Measurements from ENCODE around the gene SGPP2. TPM values are rescaled to one million over a fixed set of nuclear protein-coding genes. Genes with fewer than 3 reads are reported as not detected.

Gene SGPP2
- total RNA-seq, 1 experiment from 2014 or later: 56.9 TPM

DNA sequence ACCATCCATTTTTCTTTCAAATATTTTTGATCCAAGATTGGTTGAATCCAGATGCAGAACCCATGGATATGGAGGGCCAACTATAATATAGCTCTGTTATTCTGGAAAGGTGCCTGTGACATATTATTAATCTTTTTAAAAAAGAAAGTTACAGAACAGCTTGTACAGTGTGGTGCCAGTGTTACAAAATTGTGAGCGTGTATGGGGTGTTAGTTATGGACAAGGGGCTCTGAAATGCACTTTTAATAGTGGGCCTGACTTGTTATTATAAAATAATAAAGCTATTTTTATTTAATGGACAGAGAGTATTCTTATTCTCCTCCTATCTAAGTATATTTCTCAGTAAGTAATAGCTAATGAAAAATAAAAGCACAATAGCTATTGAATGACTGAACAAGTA lies 120.3 kb downstream of the SGPP2 start:
- no TSS peak for BruUV-seq (replicated peaks)
- no peak for DNase-seq
- H3K36me3 Mint-ChIP-seq (ENCODE audit: insufficient read depth, unreplicated experiment): peaks cover 6% of the 10 kb centered on the region
- H3K9me3 Mint-ChIP-seq (ENCODE audit: low read depth, unreplicated experiment): no peaks in the 10 kb centered on the region
- intact Hi-C loops (cut with micrococcal nuclease; ENCODE audit: unreplicated experiment): no loop called here
- no peak overlapping the region for H3K27ac Mint-ChIP-seq (ENCODE audit: unreplicated experiment)
- no peak overlapping the region for H3K4me3 Mint-ChIP-seq (ENCODE audit: low read depth, unreplicated experiment)
- H3K27me3 Mint-ChIP-seq (ENCODE audit: unreplicated experiment): no peaks in the 10 kb centered on the region
- peaks cover 11% of the 10 kb centered on the region for H3K4me1 Mint-ChIP-seq (ENCODE audit: low read depth, unreplicated experiment)
- TF ChIP-seq, protein P1, sequence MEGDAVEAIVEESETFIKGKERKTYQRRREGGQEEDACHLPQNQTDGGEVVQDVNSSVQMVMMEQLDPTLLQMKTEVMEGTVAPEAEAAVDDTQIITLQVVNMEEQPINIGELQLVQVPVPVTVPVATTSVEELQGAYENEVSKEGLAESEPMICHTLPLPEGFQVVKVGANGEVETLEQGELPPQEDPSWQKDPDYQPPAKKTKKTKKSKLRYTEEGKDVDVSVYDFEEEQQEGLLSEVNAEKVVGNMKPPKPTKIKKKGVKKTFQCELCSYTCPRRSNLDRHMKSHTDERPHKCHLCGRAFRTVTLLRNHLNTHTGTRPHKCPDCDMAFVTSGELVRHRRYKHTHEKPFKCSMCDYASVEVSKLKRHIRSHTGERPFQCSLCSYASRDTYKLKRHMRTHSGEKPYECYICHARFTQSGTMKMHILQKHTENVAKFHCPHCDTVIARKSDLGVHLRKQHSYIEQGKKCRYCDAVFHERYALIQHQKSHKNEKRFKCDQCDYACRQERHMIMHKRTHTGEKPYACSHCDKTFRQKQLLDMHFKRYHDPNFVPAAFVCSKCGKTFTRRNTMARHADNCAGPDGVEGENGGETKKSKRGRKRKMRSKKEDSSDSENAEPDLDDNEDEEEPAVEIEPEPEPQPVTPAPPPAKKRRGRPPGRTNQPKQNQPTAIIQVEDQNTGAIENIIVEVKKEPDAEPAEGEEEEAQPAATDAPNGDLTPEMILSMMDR (IDR thresholded peaks at IDR 0.05; ENCODE audit: unreplicated experiment): no peak
- CTCF ChIA-PET: interaction anchor here (0.7 kb wide), 2 partner anchors 126 to 208 kb away, joined by 3 to 5 read pairs; no protein-coding TSS in a partner anchor

DNA sequence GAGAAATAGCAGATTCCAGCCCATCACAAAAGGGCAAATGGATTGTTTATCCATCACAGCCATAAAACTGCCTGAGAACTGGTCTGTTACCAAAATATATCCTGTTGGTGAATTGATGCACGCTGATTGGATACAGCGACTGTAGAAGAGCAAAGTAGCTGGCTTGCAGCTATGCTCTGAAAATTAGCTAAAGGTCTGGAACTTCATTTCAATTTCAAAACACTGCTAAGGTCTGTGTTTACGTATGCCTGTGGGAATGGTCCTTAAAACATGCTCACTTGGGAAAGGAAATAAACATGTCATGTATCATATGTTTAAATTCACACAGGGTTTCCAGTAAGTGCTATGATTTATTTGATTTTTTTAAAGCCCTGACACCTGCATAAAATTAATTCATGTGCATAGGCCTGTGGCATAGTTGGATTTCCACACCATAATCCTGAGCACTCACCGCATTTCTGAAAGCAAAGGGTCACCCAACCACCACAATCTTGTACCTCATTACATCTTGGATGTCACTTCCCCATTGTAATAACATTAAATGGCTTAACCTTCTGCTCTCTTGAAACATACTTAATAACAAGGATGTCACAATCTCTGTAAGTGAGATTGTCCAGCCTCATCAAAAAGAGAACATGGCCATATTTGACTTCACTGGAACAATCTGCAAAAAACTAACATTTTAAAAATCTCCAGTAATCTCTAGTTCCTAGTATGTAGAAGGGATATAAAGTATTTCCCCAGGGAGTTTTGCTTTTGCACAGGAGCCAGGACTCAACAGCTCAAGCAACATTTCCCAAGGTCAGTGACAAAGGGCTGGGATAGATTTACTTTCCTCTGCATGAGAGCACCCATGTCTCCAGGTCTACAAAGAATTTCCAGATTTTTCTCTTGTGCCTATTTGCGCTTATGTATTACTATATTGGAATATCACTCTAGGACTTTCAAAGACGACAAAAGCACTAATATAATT lies 121.8 kb downstream of the SGPP2 start:
- intact Hi-C loops (cut with micrococcal nuclease; ENCODE audit: unreplicated experiment): no loop called here
- DNase-seq: no peak
- peaks cover 11% of the 10 kb centered on the region for H3K4me1 Mint-ChIP-seq (ENCODE audit: low read depth, unreplicated experiment)
- peaks cover 6% of the 10 kb centered on the region for H3K36me3 Mint-ChIP-seq (ENCODE audit: insufficient read depth, unreplicated experiment)
- no peaks in the 10 kb centered on the region for H3K9me3 Mint-ChIP-seq (ENCODE audit: low read depth, unreplicated experiment)
- H3K27me3 Mint-ChIP-seq (ENCODE audit: unreplicated experiment): no peaks in the 10 kb centered on the region
- no peak overlapping the region for H3K27ac Mint-ChIP-seq (ENCODE audit: unreplicated experiment)
- no TSS peak for BruUV-seq (replicated peaks)
- CTCF ChIA-PET: interaction anchor here (0.6 kb wide), 2 partner anchors 228 to 1102 kb away, joined by 3 to 15 read pairs; no protein-coding TSS in a partner anchor
- TF ChIP-seq, protein P1 (IDR thresholded peaks at IDR 0.05; ENCODE audit: unreplicated experiment): no peak
- no peak overlapping the region for H3K4me3 Mint-ChIP-seq (ENCODE audit: low read depth, unreplicated experiment)

DNA sequence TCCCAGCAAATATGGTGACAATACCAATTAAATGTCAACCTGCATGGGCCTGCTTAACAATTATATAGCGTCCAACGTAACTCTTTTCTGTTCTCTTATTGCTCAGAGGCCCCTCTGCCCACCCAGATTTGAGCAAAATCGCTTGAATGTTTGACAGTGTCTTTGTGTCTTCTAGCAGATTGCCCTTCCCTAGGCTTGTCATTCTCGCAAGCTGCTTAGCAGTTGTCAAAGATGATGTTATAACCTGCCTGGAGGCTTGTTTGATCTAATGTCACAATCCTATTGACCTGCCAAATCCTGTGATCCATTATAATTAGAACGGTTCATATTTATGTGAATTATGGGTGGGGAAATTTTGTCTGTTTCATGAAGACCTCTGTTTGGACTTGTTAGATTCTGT lies 122.7 kb downstream of the SGPP2 start:
- H3K27me3 Mint-ChIP-seq (ENCODE audit: unreplicated experiment): no peaks in the 10 kb centered on the region
- H3K4me3 Mint-ChIP-seq (ENCODE audit: low read depth, unreplicated experiment): no peak overlapping the region
- CTCF ChIA-PET: interaction anchor here (0.6 kb wide), 1 partner anchor 229 kb away, joined by 3 read pairs; no protein-coding TSS in a partner anchor
- no peak overlapping the region for H3K27ac Mint-ChIP-seq (ENCODE audit: unreplicated experiment)
- H3K9me3 Mint-ChIP-seq (ENCODE audit: low read depth, unreplicated experiment): no peaks in the 10 kb centered on the region
- no TSS peak for BruUV-seq (replicated peaks)
- H3K4me1 Mint-ChIP-seq (ENCODE audit: low read depth, unreplicated experiment): peaks cover 11% of the 10 kb centered on the region
- DNase-seq: no peak
- intact Hi-C loops (cut with micrococcal nuclease; ENCODE audit: unreplicated experiment): no loop called here
- peaks cover 6% of the 10 kb centered on the region for H3K36me3 Mint-ChIP-seq (ENCODE audit: insufficient read depth, unreplicated experiment)
- TF ChIP-seq, protein P1 (IDR thresholded peaks at IDR 0.05; ENCODE audit: unreplicated experiment): no peak

DNA sequence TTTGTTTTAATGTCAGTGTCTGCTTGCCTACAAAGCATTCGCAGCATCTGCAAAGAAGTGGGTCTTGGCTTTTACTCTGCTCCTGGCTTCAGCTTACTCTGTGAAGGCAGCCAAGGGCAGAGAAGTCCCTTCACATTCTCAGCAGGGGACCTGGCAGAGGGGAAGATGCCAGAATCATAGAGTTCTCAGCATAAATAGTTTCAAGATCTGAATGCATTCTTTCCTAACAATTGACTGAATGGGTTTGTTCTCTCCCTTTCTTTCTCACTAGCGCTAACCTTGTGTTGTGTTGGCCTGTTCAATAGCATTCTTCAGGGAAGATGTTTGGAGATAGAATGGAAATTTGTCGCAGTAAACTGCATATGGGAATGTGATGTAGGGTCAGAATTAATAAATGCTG lies 124.6 kb downstream of the SGPP2 start:
- DNase-seq: no peak
- BruUV-seq (replicated peaks): no TSS peak
- Mint-ChIP-seq H3K4me3 (ENCODE audit: low read depth, unreplicated experiment) (no peak overlapping the region), H3K9me3 (ENCODE audit: low read depth, unreplicated experiment) (no peaks in the 10 kb centered on the region), H3K27ac (ENCODE audit: unreplicated experiment) (no peak overlapping the region), H3K27me3 (ENCODE audit: unreplicated experiment) (no peaks in the 10 kb centered on the region), H3K36me3 (ENCODE audit: insufficient read depth, unreplicated experiment) (no peaks in the 10 kb centered on the region), H3K4me1 (ENCODE audit: low read depth, unreplicated experiment) (peaks cover 11% of the 10 kb centered on the region)
- TF ChIP-seq, protein P1 (IDR thresholded peaks at IDR 0.05; ENCODE audit: unreplicated experiment): no peak
- CTCF ChIA-PET: no interaction called here
- intact Hi-C loops (cut with micrococcal nuclease; ENCODE audit: unreplicated experiment): no loop called here

Data from Calu3 (cell line).